ENCODE data around the gene SLC17A7.
A peak's percentile ranks its signal among the peaks of the same experiment; 100 is the strongest.

SLC17A7 gene

DNA sequence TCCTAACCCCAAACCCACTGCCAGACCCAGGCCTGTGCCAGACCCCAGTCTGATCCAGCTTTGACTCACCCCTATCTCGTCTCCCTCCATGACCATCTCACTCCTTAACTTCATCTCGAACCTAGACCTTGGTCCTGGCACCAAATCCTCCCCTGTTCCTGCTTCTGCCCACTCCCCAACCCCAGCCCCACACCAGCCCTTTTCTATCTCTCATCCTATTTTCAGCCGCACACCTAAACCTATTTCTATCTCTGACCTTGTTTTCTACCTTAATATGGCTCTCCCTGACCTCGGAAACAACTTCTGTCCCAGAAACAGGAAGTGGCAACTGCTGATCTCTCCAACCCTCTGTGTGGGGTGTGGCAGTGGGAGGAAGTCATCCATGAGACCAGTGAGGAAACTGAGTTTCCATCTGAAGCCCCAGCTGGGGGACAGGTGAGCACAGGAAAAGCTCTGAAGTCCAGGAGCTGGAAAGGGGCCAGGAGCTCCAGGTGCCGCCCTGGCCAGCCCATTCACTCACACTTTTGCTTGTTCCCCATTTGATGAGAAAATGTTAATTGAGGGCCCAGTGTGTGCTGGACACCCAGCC, 31.8 kb downstream of the SLC17A7 start:
- H3K9me3 ChIP-seq (ENCODE audit: control insufficient read depth, insufficient read depth, low read length), result no peaks in the 10 kb centered on the region
- no peaks in the 10 kb centered on the region for H3K36me3 ChIP-seq (ENCODE audit: control insufficient read depth, insufficient read depth, low read length)
- H3K9ac ChIP-seq (ENCODE audit: low read depth, low read length), result no peak overlapping the region
- no peak overlapping the region for H3K4me3 ChIP-seq (ENCODE audit: low read depth, low read length)
- H3K27me3 ChIP-seq (ENCODE audit: control insufficient read depth, insufficient read depth, low read length), result no peaks in the 10 kb centered on the region
- H3K4me1 ChIP-seq (ENCODE audit: control insufficient read depth, insufficient read depth, low read length), result peaks cover under 1% of the 10 kb centered on the region

DNA sequence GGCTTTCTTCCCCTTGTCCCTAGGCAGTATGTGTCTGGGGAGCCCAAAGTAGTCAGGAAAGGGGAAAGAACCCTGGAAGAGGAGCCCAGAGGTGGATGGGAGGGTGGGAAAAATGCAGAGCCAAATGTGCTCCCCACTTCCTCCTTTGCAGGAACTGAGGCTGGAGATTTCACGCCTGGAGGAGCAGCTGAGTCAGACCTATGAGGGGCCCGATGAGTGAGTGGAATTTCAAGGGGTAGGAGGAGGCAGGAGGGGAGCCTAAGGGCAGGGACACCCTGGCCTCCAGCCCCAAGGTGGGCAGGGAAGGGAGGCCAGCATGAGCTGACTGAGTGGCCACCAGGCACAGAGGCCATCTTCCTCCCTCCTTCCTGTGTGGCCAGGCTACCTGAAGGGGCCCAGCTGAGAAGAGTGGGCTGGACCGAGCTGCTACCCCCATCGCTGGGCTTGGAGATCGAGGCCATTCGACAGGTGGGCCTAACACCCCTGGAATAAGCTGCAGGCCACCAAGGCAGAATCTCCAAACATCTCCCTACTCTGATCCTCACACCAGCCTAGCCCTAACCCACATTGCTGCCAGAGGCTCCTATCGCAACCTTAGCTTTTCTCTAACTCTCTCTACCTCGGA, 32.4 kb downstream of the SLC17A7 start:
- Histone ChIP-seq H3K27me3 (ENCODE audit: control insufficient read depth, insufficient read depth, low read length) (no peaks in the 10 kb centered on the region), H3K4me1 (ENCODE audit: control insufficient read depth, insufficient read depth, low read length) (peaks cover 6% of the 10 kb centered on the region), H3K9ac (ENCODE audit: low read depth, low read length) (no peak overlapping the region), H3K36me3 (ENCODE audit: control insufficient read depth, insufficient read depth, low read length) (no peaks in the 10 kb centered on the region), H3K4me3 (ENCODE audit: low read depth, low read length) (no peak overlapping the region), H3K9me3 (ENCODE audit: control insufficient read depth, insufficient read depth, low read length) (no peaks in the 10 kb centered on the region)

DNA sequence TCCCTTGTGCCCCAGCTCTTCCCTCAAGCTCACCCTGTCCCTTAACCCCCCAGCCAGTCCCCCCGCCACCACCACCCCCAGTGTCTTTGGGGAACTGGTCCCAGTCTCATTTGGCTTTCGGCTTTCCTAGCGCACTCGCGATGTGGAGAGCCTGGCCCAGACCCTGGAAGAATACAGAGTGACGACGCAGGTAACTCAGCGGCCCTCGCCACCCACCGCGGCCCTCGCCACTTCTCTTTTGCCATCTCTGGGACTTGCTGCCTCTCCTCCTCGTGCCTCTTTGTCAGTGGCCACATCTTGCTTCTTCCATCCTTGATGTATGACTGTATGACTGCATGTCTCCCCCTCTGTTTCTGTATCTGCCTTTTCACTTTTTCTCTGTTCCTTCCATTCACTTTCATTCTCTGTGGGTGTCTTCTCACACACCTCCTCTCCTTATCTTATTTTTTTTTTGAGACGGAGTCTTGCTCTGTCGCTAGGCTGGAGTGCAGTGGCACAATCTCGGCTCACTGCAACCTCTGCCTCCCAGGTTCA, 33.8 kb downstream of the SLC17A7 start:
- Histone ChIP-seq H3K4me3 (ENCODE audit: low read depth, low read length) (no peak overlapping the region), H3K4me1 (ENCODE audit: control insufficient read depth, insufficient read depth, low read length) (peaks cover 12% of the 10 kb centered on the region), H3K36me3 (ENCODE audit: control insufficient read depth, insufficient read depth, low read length) (no peaks in the 10 kb centered on the region), H3K27me3 (ENCODE audit: control insufficient read depth, insufficient read depth, low read length) (no peaks in the 10 kb centered on the region), H3K9ac (ENCODE audit: low read depth, low read length) (no peak overlapping the region), H3K9me3 (ENCODE audit: control insufficient read depth, insufficient read depth, low read length) (no peaks in the 10 kb centered on the region)

DNA sequence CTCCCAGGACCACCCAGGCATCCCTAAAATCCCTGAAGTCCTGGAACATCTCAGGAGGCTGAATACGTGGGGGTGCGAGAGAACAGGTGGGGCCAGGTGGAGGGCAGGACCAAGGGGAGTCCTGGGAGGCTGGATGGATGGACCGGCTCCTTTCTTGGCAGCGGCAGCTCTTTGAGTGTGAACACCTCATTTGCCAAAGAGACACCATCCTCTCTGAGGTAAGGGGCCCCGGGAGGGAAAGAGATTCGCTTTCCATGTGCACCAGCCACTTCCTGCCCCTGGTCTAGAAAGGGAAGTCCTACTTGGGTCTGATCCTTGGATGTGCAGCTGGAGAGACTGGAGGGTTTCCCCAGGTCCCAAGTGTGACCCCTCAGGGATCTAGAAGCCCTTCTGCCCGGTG, 34.2 kb downstream of the SLC17A7 start:
- H3K4me1 ChIP-seq (ENCODE audit: control insufficient read depth, insufficient read depth, low read length), result peaks cover 12% of the 10 kb centered on the region

DNA sequence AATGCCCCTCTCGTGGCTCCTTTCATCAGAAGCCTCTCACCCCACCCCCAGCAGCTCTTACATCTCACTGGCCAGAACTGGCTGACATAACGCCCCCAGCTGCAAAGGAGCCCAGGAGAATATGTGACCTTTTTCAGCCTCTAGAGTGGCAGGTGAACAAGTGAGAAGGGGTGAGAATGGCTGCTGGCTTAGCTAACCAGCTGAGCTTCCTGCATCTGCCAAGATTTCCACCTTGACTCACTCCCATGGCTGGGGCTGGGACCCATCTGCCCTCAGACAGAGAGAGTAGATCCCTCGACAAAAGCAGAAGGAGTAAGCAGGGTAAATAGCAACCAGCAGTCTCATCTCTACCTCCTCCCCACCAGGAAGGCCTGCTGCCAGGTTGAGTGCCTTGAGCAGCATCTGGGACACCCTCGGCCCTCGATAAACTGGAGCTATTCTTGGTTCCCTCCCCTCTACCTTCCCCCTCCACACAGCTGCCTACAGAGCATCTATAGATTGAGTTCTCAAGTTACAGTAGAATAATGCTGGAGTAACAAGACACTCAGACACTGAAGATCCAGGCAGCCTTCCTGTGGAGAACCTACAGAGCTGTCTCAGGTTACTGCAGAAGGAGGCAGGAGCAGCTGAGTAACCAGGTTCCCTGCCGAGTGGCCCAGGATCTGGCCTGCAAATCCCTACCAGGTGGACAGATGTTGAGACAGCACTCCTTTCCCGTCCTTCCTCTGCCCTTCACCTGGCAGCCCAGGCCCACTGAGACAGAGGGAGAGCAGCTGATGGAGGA, 37.7 kb downstream of the SLC17A7 start:
- Histone ChIP-seq H3K9ac (ENCODE audit: low read depth, low read length) (peak overlapping the region; percentile 16), H3K4me1 (ENCODE audit: control insufficient read depth, insufficient read depth, low read length) (peaks cover 12% of the 10 kb centered on the region), H3K36me3 (ENCODE audit: control insufficient read depth, insufficient read depth, low read length) (no peaks in the 10 kb centered on the region), H3K4me3 (ENCODE audit: low read depth, low read length) (peak overlapping the region; percentile 27), H3K9me3 (ENCODE audit: control insufficient read depth, insufficient read depth, low read length) (no peaks in the 10 kb centered on the region), H3K27me3 (ENCODE audit: control insufficient read depth, insufficient read depth, low read length) (no peaks in the 10 kb centered on the region)

More for the DNA sequence above, 34.2 kb downstream of the SLC17A7 start:
- Histone ChIP-seq H3K9me3 (ENCODE audit: control insufficient read depth, insufficient read depth, low read length) (no peaks in the 10 kb centered on the region), H3K27me3 (ENCODE audit: control insufficient read depth, insufficient read depth, low read length) (no peaks in the 10 kb centered on the region), H3K4me3 (ENCODE audit: low read depth, low read length) (no peak overlapping the region), H3K9ac (ENCODE audit: low read depth, low read length) (no peak overlapping the region), H3K36me3 (ENCODE audit: control insufficient read depth, insufficient read depth, low read length) (no peaks in the 10 kb centered on the region)

DNA sequence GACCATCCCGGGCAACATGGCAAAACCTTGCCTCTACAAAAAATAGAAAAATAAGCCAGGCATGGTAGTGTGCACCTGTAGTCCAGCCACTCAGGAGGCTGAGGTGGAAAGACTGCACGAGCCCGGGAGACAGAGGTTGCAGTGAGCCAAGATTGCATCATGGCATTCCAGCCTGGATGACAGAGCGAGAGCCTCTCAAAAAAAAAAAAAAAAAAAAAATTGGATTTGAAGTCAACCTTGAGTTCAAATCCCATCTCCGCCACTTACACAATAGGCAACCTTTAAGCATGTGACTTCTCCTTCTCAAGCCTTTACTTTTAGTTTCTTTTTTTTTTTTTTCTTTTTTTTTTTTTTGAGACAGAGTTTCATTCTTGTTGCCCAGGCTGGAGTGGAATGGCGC, 41.3 kb downstream of the SLC17A7 start:
- H3K4me1 ChIP-seq (ENCODE audit: control insufficient read depth, insufficient read depth, low read length), result peaks cover 12% of the 10 kb centered on the region
- peaks cover 2% of the 10 kb centered on the region for H3K27me3 ChIP-seq (ENCODE audit: control insufficient read depth, insufficient read depth, low read length)
- no peaks in the 10 kb centered on the region for H3K36me3 ChIP-seq (ENCODE audit: control insufficient read depth, insufficient read depth, low read length)
- H3K9me3 ChIP-seq (ENCODE audit: control insufficient read depth, insufficient read depth, low read length), result no peaks in the 10 kb centered on the region
- H3K4me3 ChIP-seq (ENCODE audit: low read depth, low read length), result no peak overlapping the region
- H3K9ac ChIP-seq (ENCODE audit: low read depth, low read length), result no peak overlapping the region

DNA sequence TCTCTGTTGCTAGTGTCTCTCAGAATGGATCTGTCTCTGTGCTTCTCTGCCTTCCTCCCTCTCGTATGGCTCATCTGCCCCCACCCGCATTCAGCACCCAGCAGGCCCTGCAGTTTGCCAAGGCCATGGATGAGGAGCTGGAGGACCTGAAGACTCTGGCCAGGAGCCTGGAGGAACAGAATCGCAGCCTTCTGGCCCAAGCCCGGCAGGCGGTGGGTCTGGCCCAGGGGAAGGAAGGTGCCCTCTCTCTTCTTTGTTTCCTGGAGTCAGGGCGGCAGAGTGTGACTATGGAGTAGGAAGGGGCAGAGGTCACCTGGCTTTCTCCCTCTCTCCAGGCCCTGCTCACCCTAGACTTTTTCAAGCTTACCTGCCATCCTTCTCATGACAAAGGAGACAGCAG, 42.4 kb downstream of the SLC17A7 start:
- peaks cover 6% of the 10 kb centered on the region for H3K4me1 ChIP-seq (ENCODE audit: control insufficient read depth, insufficient read depth, low read length)
- H3K4me3 ChIP-seq (ENCODE audit: low read depth, low read length), result no peak overlapping the region
- H3K27me3 ChIP-seq (ENCODE audit: control insufficient read depth, insufficient read depth, low read length), result peaks cover 2% of the 10 kb centered on the region
- no peaks in the 10 kb centered on the region for H3K36me3 ChIP-seq (ENCODE audit: control insufficient read depth, insufficient read depth, low read length)
- no peak overlapping the region for H3K9ac ChIP-seq (ENCODE audit: low read depth, low read length)
- H3K9me3 ChIP-seq (ENCODE audit: control insufficient read depth, insufficient read depth, low read length), result no peaks in the 10 kb centered on the region

DNA sequence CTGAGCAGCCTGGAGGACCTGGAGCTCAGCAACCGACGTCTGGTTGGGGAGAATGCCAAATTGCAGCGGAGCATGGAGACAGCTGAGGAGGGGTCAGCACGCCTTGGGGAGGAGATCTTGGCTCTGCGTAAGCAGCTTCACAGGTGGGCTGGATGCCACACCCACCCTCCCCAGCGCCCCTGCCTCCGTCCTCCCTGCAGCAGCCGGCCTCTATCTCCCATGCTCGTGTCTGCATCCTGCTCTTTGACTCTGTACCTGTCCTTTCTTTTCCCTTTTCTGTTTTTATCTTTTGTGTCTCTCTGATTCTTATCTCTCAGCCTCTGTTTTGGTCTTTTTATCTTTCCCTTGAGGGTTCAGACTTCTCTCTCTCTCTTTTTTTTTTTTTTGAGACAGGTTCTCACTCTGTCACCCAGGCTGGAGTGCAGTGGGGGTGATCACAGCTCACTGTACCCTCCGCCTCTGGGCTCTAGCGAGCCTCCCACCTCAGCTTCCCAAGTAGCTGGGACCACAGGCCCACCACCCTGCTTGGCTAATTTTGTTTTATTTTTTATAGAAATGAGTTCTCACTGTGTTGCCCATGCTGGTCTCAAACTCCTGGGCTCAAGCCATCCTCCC, 43.2 kb downstream of the SLC17A7 start:
- no peak overlapping the region for H3K9ac ChIP-seq (ENCODE audit: low read depth, low read length)

DNA sequence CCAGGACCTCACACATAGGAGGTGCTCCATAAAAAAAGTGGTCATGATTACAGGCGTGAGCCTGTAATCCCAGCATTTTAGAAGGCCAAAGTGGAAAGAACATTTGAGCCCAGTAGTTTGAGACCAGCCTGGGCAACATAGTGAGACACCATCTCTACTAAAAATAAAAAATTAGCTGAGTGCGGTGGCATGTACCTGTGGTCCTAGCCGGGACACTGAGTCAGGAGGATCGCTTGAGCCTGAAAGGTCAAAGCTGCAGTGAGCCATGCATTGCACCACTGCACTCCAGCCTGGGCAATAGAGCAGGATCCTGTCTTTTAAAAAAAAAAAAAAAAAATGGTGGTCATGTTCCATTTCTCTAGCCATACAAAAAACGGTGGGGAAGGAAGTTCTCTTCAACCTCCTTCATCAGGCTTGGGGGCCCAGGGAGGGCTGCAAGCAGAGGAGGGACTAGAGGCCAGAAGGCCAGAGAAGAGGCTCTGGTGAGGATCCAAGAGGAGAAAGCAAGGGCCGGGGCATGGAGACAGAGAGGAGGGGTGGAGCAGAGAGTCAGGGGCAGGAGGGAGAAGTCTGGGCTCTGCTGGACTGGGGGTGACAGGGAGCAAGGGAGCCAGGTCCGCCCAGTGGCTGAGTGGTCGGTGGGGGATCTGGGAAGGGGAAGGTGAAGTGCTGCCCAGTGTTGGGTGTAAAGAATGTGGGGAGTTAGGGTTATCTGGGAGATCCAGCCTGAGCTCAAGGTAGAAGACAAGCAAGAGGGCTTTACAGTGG, 44.4 kb downstream of the SLC17A7 start:
- H3K27me3 ChIP-seq (ENCODE audit: control insufficient read depth, insufficient read depth, low read length), result peaks cover 8% of the 10 kb centered on the region
- H3K4me1 ChIP-seq (ENCODE audit: control insufficient read depth, insufficient read depth, low read length), result no peaks in the 10 kb centered on the region
- H3K9ac ChIP-seq (ENCODE audit: low read depth, low read length), result no peak overlapping the region
- H3K36me3 ChIP-seq (ENCODE audit: control insufficient read depth, insufficient read depth, low read length), result no peaks in the 10 kb centered on the region
- no peaks in the 10 kb centered on the region for H3K9me3 ChIP-seq (ENCODE audit: control insufficient read depth, insufficient read depth, low read length)
- H3K4me3 ChIP-seq (ENCODE audit: low read depth, low read length), result no peak overlapping the region

More for the DNA sequence above, 43.2 kb downstream of the SLC17A7 start:
- Histone ChIP-seq H3K4me1 (ENCODE audit: control insufficient read depth, insufficient read depth, low read length) (no peaks in the 10 kb centered on the region), H3K9me3 (ENCODE audit: control insufficient read depth, insufficient read depth, low read length) (no peaks in the 10 kb centered on the region), H3K4me3 (ENCODE audit: low read depth, low read length) (no peak overlapping the region), H3K36me3 (ENCODE audit: control insufficient read depth, insufficient read depth, low read length) (no peaks in the 10 kb centered on the region), H3K27me3 (ENCODE audit: control insufficient read depth, insufficient read depth, low read length) (peaks cover 2% of the 10 kb centered on the region)

DNA sequence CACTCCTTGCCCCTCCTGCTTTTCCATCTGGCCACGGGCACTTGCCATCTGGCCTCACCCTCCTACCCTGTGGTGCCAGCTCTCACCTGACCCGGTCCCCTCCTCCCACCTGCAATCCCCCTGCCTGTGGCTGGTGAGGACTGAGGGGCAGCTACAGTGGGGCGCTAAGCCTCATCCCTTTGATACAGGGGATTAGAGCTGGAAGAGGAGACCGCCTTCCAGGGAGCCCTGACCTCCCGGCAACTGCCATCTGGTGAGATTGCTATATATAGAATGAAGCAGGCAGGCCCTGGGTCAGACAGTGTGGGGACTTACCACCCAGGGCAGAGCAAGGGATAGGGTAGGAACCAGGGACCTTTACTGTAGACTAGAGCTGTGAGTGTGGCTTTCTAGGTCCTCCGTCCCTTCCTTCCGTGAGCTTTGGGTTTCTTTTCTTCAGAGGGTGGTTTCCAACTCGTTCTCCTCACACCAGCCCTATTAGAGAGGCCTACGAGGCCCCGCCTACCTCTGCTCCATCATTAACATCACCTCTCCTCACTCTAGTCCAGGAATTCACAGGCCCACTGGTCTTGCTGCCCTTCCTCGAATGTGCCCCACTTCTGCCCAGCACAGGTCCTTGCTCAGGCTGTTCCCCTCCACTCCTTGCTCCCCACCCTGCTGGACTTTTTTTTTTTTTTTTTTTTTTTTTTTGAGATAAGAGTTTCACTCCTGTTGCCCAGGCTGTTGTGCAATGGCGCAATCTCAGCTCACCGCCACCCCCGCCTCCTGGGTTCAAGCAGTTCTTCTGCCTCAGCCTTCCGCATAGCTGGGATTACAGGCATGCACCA, 45.5 kb downstream of the SLC17A7 start:
- Histone ChIP-seq H3K4me3 (ENCODE audit: low read depth, low read length) (no peak overlapping the region), H3K36me3 (ENCODE audit: control insufficient read depth, insufficient read depth, low read length) (no peaks in the 10 kb centered on the region), H3K27me3 (ENCODE audit: control insufficient read depth, insufficient read depth, low read length) (peaks cover 8% of the 10 kb centered on the region), H3K9me3 (ENCODE audit: control insufficient read depth, insufficient read depth, low read length) (no peaks in the 10 kb centered on the region), H3K4me1 (ENCODE audit: control insufficient read depth, insufficient read depth, low read length) (no peaks in the 10 kb centered on the region), H3K9ac (ENCODE audit: low read depth, low read length) (no peak overlapping the region)
